Gastrocnemius medialis (tissue), 4 donors: ENCODE data around the gene ANXA4. TPM values are rescaled to one million over a fixed set of nuclear protein-coding genes. Genes with fewer than 3 reads are reported as not detected.

Source experiments
- ATAC-seq, 2 donors: fragments of 150-250 bp; one replicate each; pipeline ENCODE4 v1.9.1; 2016
- DNase-seq, 2 donors: peaks; one replicate each; pipeline ENCODE4 v3.0.0-alpha.2; 2019
- H3K27ac ChIP-seq, 4 donors: fragments of 200-600 bp; sonication (generic); 1 replicate in 1 of 4; 2 replicates in 3 of 4; pipeline ENCODE4 v1.5.1; 2016 to 2018; ENCODE audit warnings: mild to moderate bottlenecking in 2 of 4, moderate library complexity in 1 of 4
- H3K27me3 ChIP-seq, 3 donors: fragments of 200-600 bp; sonication (generic) in 2 of 3; 1 replicate in 1 of 3; 2 replicates in 2 of 3; pipeline versions ENCODE4 v1.5.1 to v1.6.0; 2016 to 2019; ENCODE audit warnings: mild to moderate bottlenecking in 1 of 3, moderate library complexity in 1 of 3
- H3K36me3 ChIP-seq, 2 donors: fragments of 200-600 bp; sonication (generic) in 1 of 2; one replicate each; pipeline ENCODE4 v1.5.1; 2017 to 2018
- H3K4me1 ChIP-seq, 2 donors: fragments of 200-600 bp; sonication (generic) in 1 of 2; one replicate each; pipeline ENCODE4 v1.5.1; 2016 to 2017; ENCODE audit warnings: mild to moderate bottlenecking in 2 of 2
- H3K4me3 ChIP-seq, 4 donors: fragments of 200-600 bp; sonication (generic) in 3 of 4; 1 replicate in 1 of 4; 2 replicates in 3 of 4; pipeline ENCODE4 v1.5.1; 2016 to 2019; ENCODE audit warnings: mild to moderate bottlenecking in 2 of 4
- H3K9me3 ChIP-seq, 3 donors: fragments of 200-600 bp; sonication (generic) in 2 of 3; 1 replicate in 1 of 3; 2 replicates in 2 of 3; pipeline ENCODE4 v1.5.1; 2016 to 2019
- POLR2A ChIP-seq, 2 donors: fragments of 450-650 bp; IDR thresholded peaks; one replicate each; pipeline ENCODE4 v1.6.1; 2017; ENCODE audit warnings: antibody characterized with exemption in 2 of 2, mild to moderate bottlenecking in 2 of 2, moderate library complexity in 2 of 2
- in situ Hi-C, 4 donors: fragments of 200-750 bp; cut with MboI; loops; one replicate each; pipeline versions ENCODE4 v1.15.0 to v1.8.0; 2017; ENCODE audit warnings: low sequenced_read_pairs in 4 of 4
- intact Hi-C: fragments of 100-400 bp; cut with DNase I; formaldehyde crosslinking; loops from one replicate; pipeline ENCODE4 v1.15.1; 2023; ENCODE audit warnings: low total_unique reads
- total RNA-seq, 4 donors: library from RNA; depleted of rRNA; stranded (reverse); fragments of >200 nt; gene quantifications; one replicate each; pipeline versions ENCODE4 v1.1.0 to v1.2.3, GENCODE V29; 2016
- TF ChIP-seq, protein P1 (sequence below), 5 experiments: fragments of 450-650 bp in 3 of 5; fragments of 200-600 bp in 2 of 5; sonication (generic) in 2 of 5; IDR thresholded peaks in 4 of 5; conservative IDR thresholded peaks in 1 of 5; 1 replicate in 4 of 5; 2 replicates in 1 of 5; pipeline ENCODE4 v1.5.1; 2016 to 2019; ENCODE audit warnings: antibody characterized with exemption in 5 of 5, mild to moderate bottlenecking in 3 of 5, moderate library complexity in 3 of 5

Gene ANXA4
- total RNA-seq, 4 donors from 2014 or later = 10.7 to 17.0 (median 15.8) TPM

- Histone ChIP-seq H3K27me3 (no peaks in the 10 kb centered on the region), H3K27ac (no peak overlapping the region), H3K9me3 (no peaks in the 10 kb centered on the region), H3K4me1 (no peaks in the 10 kb centered on the region), H3K36me3 (no peaks in the 10 kb centered on the region), H3K4me3 (no peak overlapping the region)
- no peak for TF ChIP-seq POLR2A (IDR thresholded peaks at IDR 0.05)
- TF ChIP-seq, protein P1, sequence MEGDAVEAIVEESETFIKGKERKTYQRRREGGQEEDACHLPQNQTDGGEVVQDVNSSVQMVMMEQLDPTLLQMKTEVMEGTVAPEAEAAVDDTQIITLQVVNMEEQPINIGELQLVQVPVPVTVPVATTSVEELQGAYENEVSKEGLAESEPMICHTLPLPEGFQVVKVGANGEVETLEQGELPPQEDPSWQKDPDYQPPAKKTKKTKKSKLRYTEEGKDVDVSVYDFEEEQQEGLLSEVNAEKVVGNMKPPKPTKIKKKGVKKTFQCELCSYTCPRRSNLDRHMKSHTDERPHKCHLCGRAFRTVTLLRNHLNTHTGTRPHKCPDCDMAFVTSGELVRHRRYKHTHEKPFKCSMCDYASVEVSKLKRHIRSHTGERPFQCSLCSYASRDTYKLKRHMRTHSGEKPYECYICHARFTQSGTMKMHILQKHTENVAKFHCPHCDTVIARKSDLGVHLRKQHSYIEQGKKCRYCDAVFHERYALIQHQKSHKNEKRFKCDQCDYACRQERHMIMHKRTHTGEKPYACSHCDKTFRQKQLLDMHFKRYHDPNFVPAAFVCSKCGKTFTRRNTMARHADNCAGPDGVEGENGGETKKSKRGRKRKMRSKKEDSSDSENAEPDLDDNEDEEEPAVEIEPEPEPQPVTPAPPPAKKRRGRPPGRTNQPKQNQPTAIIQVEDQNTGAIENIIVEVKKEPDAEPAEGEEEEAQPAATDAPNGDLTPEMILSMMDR (IDR thresholded peaks at IDR 0.05 in 4 of 5, conservative IDR thresholded peaks at IDR 0.05 in 1 of 5) = no peak
- DNase-seq = no peak
- in situ Hi-C loops = no loop called here
- intact Hi-C loops = no loop called here
- no peak for ATAC-seq
These were observed 37.5 kb upstream of the ANXA4 start for GRCh38 chr2:69704446-69704845.

- no peak for ATAC-seq
- intact Hi-C loops = no loop called here
These were observed 32.6 kb upstream of the ANXA4 start for GRCh38 chr2:69709290-69709689.

DNA sequence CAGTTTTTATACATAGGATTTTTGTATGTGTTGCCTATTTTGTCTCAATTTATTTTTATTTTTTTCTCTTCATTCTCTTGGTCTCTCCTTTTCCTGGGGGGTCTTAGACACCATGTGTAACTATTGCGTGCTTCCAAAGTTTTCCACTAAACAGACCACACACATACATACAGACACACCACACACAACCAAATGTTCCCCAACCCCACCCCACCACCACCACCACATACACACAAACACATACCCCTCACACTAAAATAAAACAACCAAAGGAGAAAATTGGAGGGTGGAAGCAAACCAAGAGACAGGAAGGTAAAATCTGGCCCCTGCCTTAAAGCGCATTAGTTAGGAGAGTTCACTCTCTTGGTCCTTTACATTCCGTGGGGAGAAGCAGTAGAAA lies 30.0 kb upstream of the ANXA4 start:
- Histone ChIP-seq H3K4me1 (no peaks in the 10 kb centered on the region), H3K27ac (no peak overlapping the region), H3K36me3 (no peaks in the 10 kb centered on the region), H3K4me3 (no peak overlapping the region), H3K27me3 (no peaks in the 10 kb centered on the region), H3K9me3 (no peaks in the 10 kb centered on the region)
- intact Hi-C loops (loop anchor here (5.0 kb wide), 1 partner anchor 70 kb away; the partner anchor contains the start of gene AAK1), in situ Hi-C loops (loop anchor here (5.0 to 10.0 kb wide), 2 partner anchors 147 to 150 kb away; no protein-coding TSS in a partner anchor)
- ATAC-seq (no peak), DNase-seq (no peak)
- TF ChIP-seq, protein P1 (IDR thresholded peaks at IDR 0.05 in 4 of 5, conservative IDR thresholded peaks at IDR 0.05 in 1 of 5) = no peak
- no peak for TF ChIP-seq POLR2A (IDR thresholded peaks at IDR 0.05)

More at GRCh38 chr2:69709290-69709689, 32.6 kb upstream of the ANXA4 start:
- H3K27me3 ChIP-seq = no peaks in the 10 kb centered on the region
- H3K4me3 ChIP-seq = no peak overlapping the region
- no peaks in the 10 kb centered on the region for H3K36me3 ChIP-seq
- H3K4me1 ChIP-seq = no peaks in the 10 kb centered on the region
- DNase-seq = no peak
- H3K9me3 ChIP-seq = no peaks in the 10 kb centered on the region
- in situ Hi-C loops = no loop called here
- H3K27ac ChIP-seq = no peak overlapping the region
- TF ChIP-seq POLR2A (IDR thresholded peaks at IDR 0.05) = no peak
- TF ChIP-seq, protein P1 (IDR thresholded peaks at IDR 0.05 in 4 of 5, conservative IDR thresholded peaks at IDR 0.05 in 1 of 5) = no peak

DNA sequence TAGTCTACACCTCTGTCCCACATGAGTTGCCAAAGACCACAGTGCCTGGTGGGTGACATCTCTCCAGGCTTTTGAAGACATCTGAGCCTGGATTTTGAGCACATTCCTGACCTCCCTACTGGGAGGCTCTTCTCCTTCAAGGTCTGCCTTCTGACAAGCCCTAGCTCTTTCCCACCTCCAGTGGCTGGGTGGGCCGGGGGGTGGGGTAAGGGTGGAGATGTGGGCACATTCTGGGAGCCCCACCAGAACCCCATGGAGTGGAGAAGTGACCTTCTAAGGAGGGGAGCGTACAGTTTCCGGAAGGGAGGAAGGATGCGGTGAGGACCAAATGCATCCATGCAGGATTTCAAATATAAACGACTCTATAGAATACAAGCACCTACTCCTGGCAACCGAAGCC lies 27.9 kb upstream of the ANXA4 start:
- TF ChIP-seq, protein P1 (IDR thresholded peaks at IDR 0.05 in 4 of 5, conservative IDR thresholded peaks at IDR 0.05 in 1 of 5) = no peak
- TF ChIP-seq POLR2A (IDR thresholded peaks at IDR 0.05) = no peak
- intact Hi-C loops (loop anchor here (1.0 to 5.0 kb wide), 2 partner anchors 72 to 155 kb away; partner anchors contain the start of gene AAK1), in situ Hi-C loops (loop anchor here (5.0 to 10.0 kb wide), 2 partner anchors 149 to 152 kb away; no protein-coding TSS in a partner anchor)
- ATAC-seq = no peak
- H3K36me3 ChIP-seq = no peaks in the 10 kb centered on the region
- no peak for DNase-seq
- H3K9me3 ChIP-seq = no peaks in the 10 kb centered on the region
- H3K27ac ChIP-seq = no peak overlapping the region
- H3K4me1 ChIP-seq = no peaks in the 10 kb centered on the region
- H3K4me3 ChIP-seq = no peak overlapping the region
- H3K27me3 ChIP-seq = no peaks in the 10 kb centered on the region
